Left ventricle myocardium inferior (tissue), 1 donor: ENCODE results near the gene CFHR1. TPM values are rescaled to one million over a fixed set of nuclear protein-coding genes. Genes with fewer than 3 reads are reported as not detected.
"Not testable (repeated sequence)": the region's sequence is repeated elsewhere in the genome, so short reads cannot be mapped to it uniquely, and the experiment has no call there.

Experiments
- DNase-seq: peaks from one replicate; pipeline ENCODE4 v3.0.0-alpha.2; 2020
- H3K27ac ChIP-seq: fragments of 200-600 bp; replicated peaks from 2 replicates; pipeline ENCODE4 v1.8.0; 2021
- H3K27me3 ChIP-seq: fragments of 200-600 bp; 2 replicates; pipeline ENCODE4 v1.8.0; 2021; ENCODE audit warnings: low read depth
- H3K36me3 ChIP-seq: fragments of 200-600 bp; 2 replicates; pipeline ENCODE4 v1.8.0; 2021
- H3K4me1 ChIP-seq: fragments of 200-600 bp; 2 replicates; pipeline ENCODE4 v1.8.0; 2021
- H3K4me3 ChIP-seq: fragments of 200-600 bp; 2 replicates; pipeline ENCODE4 v1.8.0; 2021; ENCODE audit warnings: mild to moderate bottlenecking, moderate library complexity
- H3K9me3 ChIP-seq: fragments of 200-600 bp; replicated peaks from 2 replicates; pipeline ENCODE4 v1.8.0; 2021
- CTCF ChIP-seq: fragments of 200-600 bp; IDR thresholded peaks from 2 replicates; pipeline ENCODE4 v1.8.0; 2021; ENCODE audit warnings: antibody characterized with exemption, mild to moderate bottlenecking, borderline replicate concordance
- intact Hi-C: fragments of 100-400 bp; cut with micrococcal nuclease; formaldehyde crosslinking; loops from one replicate; pipeline ENCODE4 v1.11.0; 2022
- total RNA-seq: library from RNA; stranded (reverse); fragmentation: NEBNext Ultra II Directional; extraction: Animal tissue kit (Norgen Biotek cat#: 25700); gene quantifications from one replicate; pipeline ENCODE4 v1.2.1, GENCODE V29; 2021
- donor health status: DM: no; HTN: yes; CAD: no; lungs with severe emphysema.

Gene CFHR1
- total RNA-seq, 1 donor from 2014 or later = not detected

- no peak for TF ChIP-seq CTCF
- H3K36me3 ChIP-seq = no peaks in the 10 kb centered on the region
- H3K4me1 ChIP-seq = no peaks in the 10 kb centered on the region
- H3K9me3 ChIP-seq = peaks cover 13% of the 10 kb centered on the region
- no peaks in the 10 kb centered on the region for H3K27me3 ChIP-seq
- no peak for DNase-seq
- H3K4me3 ChIP-seq = no peak overlapping the region
- intact Hi-C loops = no loop called here
- H3K27ac ChIP-seq = no peak overlapping the region
These were observed 21.6 kb upstream of the CFHR1 start for GRCh38 chr1:196797891-196798290.

- H3K36me3 ChIP-seq, intact Hi-C loops, H3K4me3 ChIP-seq, H3K27ac ChIP-seq, H3K4me1 ChIP-seq, H3K9me3 ChIP-seq, DNase-seq, H3K27me3 ChIP-seq: not testable (repeated sequence)
These were observed 17.6 kb upstream of the CFHR1 start for GRCh38 chr1:196801920-196802319.

- H3K4me1 ChIP-seq = no peaks in the 10 kb centered on the region
- H3K9me3 ChIP-seq = no peaks in the 10 kb centered on the region
- DNase-seq = no peak
- no peak overlapping the region for H3K4me3 ChIP-seq
- intact Hi-C loops = no loop called here
- H3K36me3 ChIP-seq = no peaks in the 10 kb centered on the region
- TF ChIP-seq CTCF = no peak
- peaks cover 6% of the 10 kb centered on the region for H3K27me3 ChIP-seq
- no peak overlapping the region for H3K27ac ChIP-seq
These were observed 10.8 kb upstream of the CFHR1 start for GRCh38 chr1:196808529-196809235.

- H3K27me3 ChIP-seq, H3K36me3 ChIP-seq, intact Hi-C loops, H3K4me3 ChIP-seq, DNase-seq, H3K27ac ChIP-seq, H3K4me1 ChIP-seq, H3K9me3 ChIP-seq: not testable (repeated sequence)
These were observed 2.1 kb upstream of the CFHR1 start for GRCh38 chr1:196817442-196817841.

- TF ChIP-seq CTCF = peak; percentile 42
- H3K36me3 ChIP-seq, H3K4me1 ChIP-seq, H3K27ac ChIP-seq, H3K4me3 ChIP-seq, H3K9me3 ChIP-seq, intact Hi-C loops, H3K27me3 ChIP-seq, DNase-seq: not testable (repeated sequence)
These were observed 8.3 kb downstream of the CFHR1 start for GRCh38 chr1:196827860-196828259.

GRCh38 chr1:196849613-196850492 lies 30.3 kb downstream of the CFHR1 start:
- H3K36me3 ChIP-seq, intact Hi-C loops, DNase-seq, H3K9me3 ChIP-seq, H3K4me3 ChIP-seq, H3K4me1 ChIP-seq, H3K27ac ChIP-seq, H3K27me3 ChIP-seq: not testable (repeated sequence)

- H3K27ac ChIP-seq = no peak overlapping the region
- no peak for TF ChIP-seq CTCF
- no peaks in the 10 kb centered on the region for H3K9me3 ChIP-seq
- H3K4me1 ChIP-seq = no peaks in the 10 kb centered on the region
- H3K27me3 ChIP-seq = no peaks in the 10 kb centered on the region
- intact Hi-C loops = no loop called here
- no peaks in the 10 kb centered on the region for H3K36me3 ChIP-seq
- DNase-seq = no peak
- H3K4me3 ChIP-seq = no peak overlapping the region
These were observed 36.5 kb downstream of the CFHR1 start for GRCh38 chr1:196856053-196856452.
